A549 (cell line): ENCODE measurements around the gene PLXNB3.

Experiments used
- JUN ChIP-seq, 2 experiments: fragments of >200 bp; sonication (Bioruptor Twin); formaldehyde crosslinking; IDR thresholded peaks; 2 replicates in 1 of 2; 3 replicates in 1 of 2; pipeline ENCODE4 v1.6.1; 2016 to 2017
- POLR2A ChIP-seq: IDR thresholded peaks from 2 replicates; pipeline ENCODE4 v1.6.1; 2012; ENCODE audit warnings: mild to moderate bottlenecking, low read length
- RAD21 ChIP-seq, 2 experiments: fragments of >200 bp in 1 of 2; sonication (Bioruptor Twin) in 1 of 2; formaldehyde crosslinking in 1 of 2; IDR thresholded peaks in 1 of 2; conservative IDR thresholded peaks in 1 of 2; 2 replicates in 1 of 2; 3 replicates in 1 of 2; pipeline ENCODE4 v1.6.1; 2012 to 2018; ENCODE audit warnings: inconsistent platforms in 1 of 2
- RFX5 ChIP-seq: fragments of 450-650 bp; IDR thresholded peaks from 2 replicates; pipeline ENCODE4 v1.7.1; 2014; ENCODE audit warnings: antibody characterized with exemption, mild to moderate bottlenecking, moderate library complexity
- SMC3 ChIP-seq: fragments of >200 bp; sonication (Bioruptor Twin); formaldehyde crosslinking; IDR thresholded peaks from 3 replicates; pipeline ENCODE4 v1.6.1; 2018; ENCODE audit warnings: inconsistent platforms
- TF ChIP-seq, protein P1 (sequence below): fragments of >200 bp; sonication (Bioruptor Twin); formaldehyde crosslinking; IDR thresholded peaks from 3 replicates; pipeline ENCODE4 v1.5.1; 2016

DNA sequence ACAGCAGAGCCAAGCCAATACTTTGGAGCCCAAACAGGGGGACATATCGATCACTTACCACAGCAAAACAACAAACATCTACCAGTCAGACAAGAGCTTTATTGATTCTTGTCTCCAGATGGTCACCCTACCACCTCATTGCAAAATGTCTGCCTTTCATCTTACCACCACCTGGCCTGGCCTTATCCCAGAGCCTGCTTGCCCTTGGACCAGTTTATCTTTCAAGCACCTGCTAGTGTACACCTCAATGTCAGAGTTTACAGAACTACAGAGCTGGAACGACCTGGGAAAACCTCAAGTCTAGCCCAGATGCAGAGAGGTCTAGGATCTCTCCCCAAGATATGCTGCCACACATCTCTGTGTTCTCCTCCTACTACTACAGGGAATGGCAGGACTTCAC is 44.3 kb upstream of the PLXNB3 start:
- TF ChIP-seq, protein P1, sequence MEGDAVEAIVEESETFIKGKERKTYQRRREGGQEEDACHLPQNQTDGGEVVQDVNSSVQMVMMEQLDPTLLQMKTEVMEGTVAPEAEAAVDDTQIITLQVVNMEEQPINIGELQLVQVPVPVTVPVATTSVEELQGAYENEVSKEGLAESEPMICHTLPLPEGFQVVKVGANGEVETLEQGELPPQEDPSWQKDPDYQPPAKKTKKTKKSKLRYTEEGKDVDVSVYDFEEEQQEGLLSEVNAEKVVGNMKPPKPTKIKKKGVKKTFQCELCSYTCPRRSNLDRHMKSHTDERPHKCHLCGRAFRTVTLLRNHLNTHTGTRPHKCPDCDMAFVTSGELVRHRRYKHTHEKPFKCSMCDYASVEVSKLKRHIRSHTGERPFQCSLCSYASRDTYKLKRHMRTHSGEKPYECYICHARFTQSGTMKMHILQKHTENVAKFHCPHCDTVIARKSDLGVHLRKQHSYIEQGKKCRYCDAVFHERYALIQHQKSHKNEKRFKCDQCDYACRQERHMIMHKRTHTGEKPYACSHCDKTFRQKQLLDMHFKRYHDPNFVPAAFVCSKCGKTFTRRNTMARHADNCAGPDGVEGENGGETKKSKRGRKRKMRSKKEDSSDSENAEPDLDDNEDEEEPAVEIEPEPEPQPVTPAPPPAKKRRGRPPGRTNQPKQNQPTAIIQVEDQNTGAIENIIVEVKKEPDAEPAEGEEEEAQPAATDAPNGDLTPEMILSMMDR = no peak
- no peak for TF ChIP-seq JUN (IDR thresholded peaks at IDR 0.05)
- TF ChIP-seq POLR2A = no peak
- no peak for TF ChIP-seq SMC3
- no peak for TF ChIP-seq RFX5
- no peak for TF ChIP-seq RAD21 (conservative IDR thresholded peaks at IDR 0.05 in 1 of 2, IDR thresholded peaks at IDR 0.05 in 1 of 2)
